GM12878 (cell line): Measurements from ENCODE around the gene CACNG5. TPM values are rescaled to one million over a fixed set of nuclear protein-coding genes. Genes with fewer than 3 reads are reported as not detected.

ENCODE experiments used
- ATAC-seq: fragments of 200-7000 bp; cut with Tn5 transposase; 3 replicates; pipeline ENCODE4 v1.9.1; 2020; ENCODE audit warnings: mild to moderate bottlenecking, moderate library complexity
- BruUV-seq: library from RNA; stranded (reverse); fragments of 400-500 nt; replicated peaks from 2 replicates; lab custom pipeline; 2021; lab: Mats Ljungman, UMichigan
- CTCF ChIA-PET: fragments of 300-600 bp; sonication (Branson Sonifier 250); formaldehyde crosslinking; extraction: SDS; loops from one replicate; lab custom pipeline; 2021; ENCODE audit warnings: inconsistent platforms; lab: Yijun Ruan, JAX
- POLR2A ChIA-PET: fragments of 350-600 bp; formaldehyde crosslinking; extraction: SDS; loops from one replicate; lab custom pipeline; 2021; ENCODE audit warnings: inconsistent platforms; lab: Charles Lee
- RAD21 ChIA-PET: fragments of 300-600 bp; sonication (Branson Sonifier 250); formaldehyde crosslinking; loops from one replicate; lab custom pipeline; 2023; ENCODE audit warnings: antibody characterized with exemption; ENCODE audit not compliant: unreplicated experiment; lab: Charles Lee
- SMC1A ChIA-PET: fragments of 300-600 bp; sonication (Branson Sonifier 250); formaldehyde crosslinking; loops from one replicate; lab custom pipeline; 2023; ENCODE audit not compliant: unreplicated experiment, uncharacterized antibody; lab: Charles Lee
- DNase-seq: peaks from one replicate; pipeline ENCODE4 v3.0.0-alpha.2; 2011; ENCODE audit warnings: low read depth, low spot score
- FAIRE-seq: peaks from 3 replicates; lab custom pipeline; 2011; peaks lifted over from hg19 to GRCh38; lab: Jason Lieb, UNC
- H2AFZ ChIP-seq: 2 replicates; pipeline ENCODE4 v1.6.0; 2011; ENCODE audit warnings: low read depth, low read length, control low read depth; ENCODE audit not compliant: control insufficient read depth
- H3K27ac ChIP-seq: 2 replicates; pipeline ENCODE4 v1.5.1; 2011; ENCODE audit warnings: control low read depth; ENCODE audit not compliant: control insufficient read depth, insufficient read depth
- H3K27me3 ChIP-seq, 2 experiments: replicated peaks in 1 of 2; 2 replicates each; pipeline versions ENCODE4 v1.6.0 to v1.6.1; 2011; ENCODE audit warnings: low read length in 1 of 2; ENCODE audit not compliant: control insufficient read depth in 2 of 2, insufficient read depth in 2 of 2
- H3K36me3 ChIP-seq, 2 experiments: 2 replicates each; pipeline ENCODE4 v1.5.1; 2011; ENCODE audit warnings: low read length in 1 of 2; ENCODE audit not compliant: control insufficient read depth in 2 of 2, insufficient read depth in 2 of 2
- H3K4me1 ChIP-seq: 2 replicates; pipeline ENCODE4 v1.6.1; 2011; ENCODE audit warnings: mild to moderate bottlenecking, low read length, moderate library complexity, mixed read lengths; ENCODE audit not compliant: control insufficient read depth, insufficient read depth
- H3K4me2 ChIP-seq: 2 replicates; pipeline ENCODE4 v1.6.0; 2011; ENCODE audit warnings: control low read depth; ENCODE audit not compliant: control insufficient read depth, insufficient read depth
- H3K4me3 ChIP-seq: fragments of 200-600 bp; sonication (generic); 2 replicates; pipeline ENCODE4 v1.5.1; 2016
- H3K79me2 ChIP-seq: 2 replicates; pipeline ENCODE4 v1.6.0; 2011; ENCODE audit warnings: low read length; ENCODE audit not compliant: control insufficient read depth, insufficient read depth
- H3K9ac ChIP-seq: 2 replicates; pipeline ENCODE4 v1.8.0; 2011; ENCODE audit warnings: low read length, control low read depth, mixed read lengths; ENCODE audit not compliant: control insufficient read depth, insufficient read depth
- H3K9me3 ChIP-seq: replicated peaks from 3 replicates; pipeline ENCODE4 v1.5.1; 2011; ENCODE audit warnings: mild to moderate bottlenecking, low read length; ENCODE audit not compliant: control insufficient read depth, insufficient read depth
- H4K20me1 ChIP-seq: 2 replicates; pipeline ENCODE4 v1.6.0; 2011; ENCODE audit not compliant: control insufficient read depth, insufficient read depth
- CHD4 ChIP-seq: fragments of 200-600 bp; sonication (generic); IDR thresholded peaks from 2 replicates; pipeline ENCODE4 v1.6.1; 2016; ENCODE audit warnings: mild to moderate bottlenecking
- JUNB ChIP-seq: IDR thresholded peaks from 2 replicates; pipeline ENCODE4 v1.6.1; 2016; ENCODE audit warnings: antibody characterized with exemption, mild to moderate bottlenecking
- NFYA ChIP-seq: IDR thresholded peaks from 2 replicates; pipeline ENCODE4 v1.6.1; 2011; ENCODE audit warnings: low read depth, mild to moderate bottlenecking, low read length, improper control_type of control experiment, borderline replicate concordance
- SMC3 ChIP-seq: IDR thresholded peaks from 2 replicates; pipeline ENCODE4 v1.6.1; 2011; ENCODE audit warnings: low read length, improper control_type of control experiment, borderline replicate concordance
- SUPT20H ChIP-seq: IDR thresholded peaks from 2 replicates; pipeline ENCODE4 v1.6.1; 2011; ENCODE audit warnings: low read depth, mild to moderate bottlenecking, low read length, moderate library complexity, borderline replicate concordance; ENCODE audit not compliant: control insufficient read depth
- TBL1XR1 ChIP-seq: IDR thresholded peaks from 2 replicates; pipeline ENCODE4 v1.6.1; 2012; ENCODE audit warnings: low read depth, low read length, improper control_type of control experiment
- ZNF207 ChIP-seq: fragments of 450-650 bp; IDR thresholded peaks from 2 replicates; pipeline ENCODE4 v1.6.1; 2014; ENCODE audit warnings: antibody characterized with exemption, mild to moderate bottlenecking, borderline replicate concordance
- WGBS: methylation state at CpG from one replicate; pipeline ENCODE4 v1.1.6; 2016; ENCODE audit warnings: low lambda C conversion rate; ENCODE audit not compliant: insufficient replicate concordance, insufficient coverage; ENCODE audit errors: missing lambda C conversion rate; 5-methylcytosine and 5-hydroxymethylcytosine counted together
- in situ Hi-C: fragments of 300-500 bp; cut with MboI; formaldehyde crosslinking; loops from 9 replicates; pipeline ENCODE4 v1.14.3; 2018; ENCODE audit warnings: mixed read lengths
- intact Hi-C: fragments of 100-400 bp; cut with micrococcal nuclease; formaldehyde crosslinking; loops from one replicate; pipeline ENCODE4 v1.14.2; 2022; ENCODE audit not compliant: unreplicated experiment
- polyA plus RNA-seq, 11 experiments: library from polyadenylated mRNA; depleted of rRNA in 4 of 11; unstranded in 6 of 11; stranded (reverse) in 5 of 11; fragments of >200 nt; fragmentation: Nextera tagmentation in 4 of 11; fragmentation: Illumina TruSeq in 1 of 11; extraction: Ambion mirVana in 4 of 11; extraction: Trizol in 1 of 11; gene quantifications; 1 replicate in 1 of 11; 2 replicates in 10 of 11; pipeline versions ENCODE4 v1.2.1 to v1.2.3, GENCODE V29; 2011 to 2016; ENCODE audit warnings: inconsistent platforms in 2 of 11, missing spikeins in 2 of 11, low read depth in 1 of 11
- total RNA-seq, 4 experiments: library from RNA; depleted of rRNA in 3 of 4; stranded (reverse); fragments of >200 nt in 3 of 4; fragmentation: Illumina TruSeq in 1 of 4; extraction: Trizol in 1 of 4; gene quantifications; 2 replicates each; pipeline versions ENCODE4 v1.2.1 to v1.2.3, GENCODE V29; 2013 to 2021
- TF ChIP-seq, protein P1 (sequence below): fragments of 450-650 bp; IDR thresholded peaks from 2 replicates; pipeline ENCODE4 v1.6.1; 2017; ENCODE audit warnings: antibody characterized with exemption, mild to moderate bottlenecking, moderate library complexity
- TF ChIP-seq, protein P2 (sequence below): fragments of 450-650 bp; IDR thresholded peaks from 2 replicates; pipeline ENCODE4 v1.6.1; 2017; ENCODE audit warnings: borderline replicate concordance

The CACNG5 gene
- total and polyA plus RNA-seq, 10 of the 15 experiments (the other 5 are each of a cell fraction or from before 2014, with no cell fraction given), result not detected

- TF ChIP-seq ZNF207 (no peak), TBL1XR1 (no peak), NFYA (no peak), CHD4 (no peak)
- TF ChIP-seq, protein P1, sequence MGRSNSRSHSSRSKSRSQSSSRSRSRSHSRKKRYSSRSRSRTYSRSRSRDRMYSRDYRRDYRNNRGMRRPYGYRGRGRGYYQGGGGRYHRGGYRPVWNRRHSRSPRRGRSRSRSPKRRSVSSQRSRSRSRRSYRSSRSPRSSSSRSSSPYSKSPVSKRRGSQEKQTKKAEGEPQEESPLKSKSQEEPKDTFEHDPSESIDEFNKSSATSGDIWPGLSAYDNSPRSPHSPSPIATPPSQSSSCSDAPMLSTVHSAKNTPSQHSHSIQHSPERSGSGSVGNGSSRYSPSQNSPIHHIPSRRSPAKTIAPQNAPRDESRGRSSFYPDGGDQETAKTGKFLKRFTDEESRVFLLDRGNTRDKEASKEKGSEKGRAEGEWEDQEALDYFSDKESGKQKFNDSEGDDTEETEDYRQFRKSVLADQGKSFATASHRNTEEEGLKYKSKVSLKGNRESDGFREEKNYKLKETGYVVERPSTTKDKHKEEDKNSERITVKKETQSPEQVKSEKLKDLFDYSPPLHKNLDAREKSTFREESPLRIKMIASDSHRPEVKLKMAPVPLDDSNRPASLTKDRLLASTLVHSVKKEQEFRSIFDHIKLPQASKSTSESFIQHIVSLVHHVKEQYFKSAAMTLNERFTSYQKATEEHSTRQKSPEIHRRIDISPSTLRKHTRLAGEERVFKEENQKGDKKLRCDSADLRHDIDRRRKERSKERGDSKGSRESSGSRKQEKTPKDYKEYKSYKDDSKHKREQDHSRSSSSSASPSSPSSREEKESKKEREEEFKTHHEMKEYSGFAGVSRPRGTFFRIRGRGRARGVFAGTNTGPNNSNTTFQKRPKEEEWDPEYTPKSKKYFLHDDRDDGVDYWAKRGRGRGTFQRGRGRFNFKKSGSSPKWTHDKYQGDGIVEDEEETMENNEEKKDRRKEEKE, result no peak
Measured at GRCh38 chr17:66834919-66835454, at the start of gene CACNG5 (continued).

- no peak overlapping the region for H3K9ac ChIP-seq
- in situ Hi-C loops, result no loop called here
- H3K4me3 ChIP-seq, result no peak overlapping the region
- no peak overlapping the region for H3K4me2 ChIP-seq
- 33% methylated on average over 10 of the region's 10 CpGs for WGBS
- ChIA-PET CTCF (no interaction called here), POLR2A (no interaction called here), RAD21 (no interaction called here), SMC1A (interaction anchor here (1.0 kb wide), 1 partner anchor 26 kb away, joined by 3 read pairs; no protein-coding TSS in a partner anchor)
- BruUV-seq, result no TSS peak
- no peaks in the 10 kb centered on the region for H3K4me1 ChIP-seq
- DNase-seq (no peak), ATAC-seq (no peak), FAIRE-seq (no peak)
- intact Hi-C loops, result no loop called here
- no peak overlapping the region for H2AFZ ChIP-seq
- no peak overlapping the region for H3K27ac ChIP-seq
- no peaks in the 10 kb centered on the region; a peak in 1 of 4 replicates for H3K27me3 ChIP-seq
- H4K20me1 ChIP-seq, result no peaks in the 10 kb centered on the region
- no peaks in the 10 kb centered on the region for H3K79me2 ChIP-seq
- no peaks in the 10 kb centered on the region for H3K9me3 ChIP-seq
- H3K36me3 ChIP-seq, result no peaks in the 10 kb centered on the region
- TF ChIP-seq SUPT20H (no peak), SMC3 (no peak), JUNB (no peak)
- TF ChIP-seq, protein P2, sequence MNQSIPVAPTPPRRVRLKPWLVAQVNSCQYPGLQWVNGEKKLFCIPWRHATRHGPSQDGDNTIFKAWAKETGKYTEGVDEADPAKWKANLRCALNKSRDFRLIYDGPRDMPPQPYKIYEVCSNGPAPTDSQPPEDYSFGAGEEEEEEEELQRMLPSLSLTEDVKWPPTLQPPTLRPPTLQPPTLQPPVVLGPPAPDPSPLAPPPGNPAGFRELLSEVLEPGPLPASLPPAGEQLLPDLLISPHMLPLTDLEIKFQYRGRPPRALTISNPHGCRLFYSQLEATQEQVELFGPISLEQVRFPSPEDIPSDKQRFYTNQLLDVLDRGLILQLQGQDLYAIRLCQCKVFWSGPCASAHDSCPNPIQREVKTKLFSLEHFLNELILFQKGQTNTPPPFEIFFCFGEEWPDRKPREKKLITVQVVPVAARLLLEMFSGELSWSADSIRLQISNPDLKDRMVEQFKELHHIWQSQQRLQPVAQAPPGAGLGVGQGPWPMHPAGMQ, result no peak
Measured at GRCh38 chr17:66786107-66786506, 48.8 kb upstream of the CACNG5 start.
